ENCODE results near the gene FTHL17.

DNA sequence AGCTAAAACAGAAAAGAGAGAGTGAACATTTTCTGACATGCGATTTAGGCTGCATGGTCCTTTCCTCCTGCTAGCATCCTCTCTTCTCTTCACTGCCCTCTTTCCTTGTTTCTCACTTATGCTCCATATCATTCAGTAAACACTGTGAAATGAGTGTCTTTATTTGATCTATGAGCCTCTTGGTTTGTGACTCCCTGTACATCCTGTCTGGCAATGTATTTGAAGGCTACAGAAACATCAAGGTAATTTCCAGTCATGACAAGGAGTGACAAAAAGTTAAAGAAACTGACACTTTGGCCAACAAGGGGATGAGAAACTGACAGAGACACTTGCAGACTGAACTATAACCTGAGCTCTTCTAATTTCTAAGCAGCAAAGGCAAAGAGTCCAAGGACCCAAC, 8.7 kb downstream of the FTHL17 start:
- TF ChIP-seq, protein P1, sequence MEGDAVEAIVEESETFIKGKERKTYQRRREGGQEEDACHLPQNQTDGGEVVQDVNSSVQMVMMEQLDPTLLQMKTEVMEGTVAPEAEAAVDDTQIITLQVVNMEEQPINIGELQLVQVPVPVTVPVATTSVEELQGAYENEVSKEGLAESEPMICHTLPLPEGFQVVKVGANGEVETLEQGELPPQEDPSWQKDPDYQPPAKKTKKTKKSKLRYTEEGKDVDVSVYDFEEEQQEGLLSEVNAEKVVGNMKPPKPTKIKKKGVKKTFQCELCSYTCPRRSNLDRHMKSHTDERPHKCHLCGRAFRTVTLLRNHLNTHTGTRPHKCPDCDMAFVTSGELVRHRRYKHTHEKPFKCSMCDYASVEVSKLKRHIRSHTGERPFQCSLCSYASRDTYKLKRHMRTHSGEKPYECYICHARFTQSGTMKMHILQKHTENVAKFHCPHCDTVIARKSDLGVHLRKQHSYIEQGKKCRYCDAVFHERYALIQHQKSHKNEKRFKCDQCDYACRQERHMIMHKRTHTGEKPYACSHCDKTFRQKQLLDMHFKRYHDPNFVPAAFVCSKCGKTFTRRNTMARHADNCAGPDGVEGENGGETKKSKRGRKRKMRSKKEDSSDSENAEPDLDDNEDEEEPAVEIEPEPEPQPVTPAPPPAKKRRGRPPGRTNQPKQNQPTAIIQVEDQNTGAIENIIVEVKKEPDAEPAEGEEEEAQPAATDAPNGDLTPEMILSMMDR (IDR thresholded peaks at IDR 0.05) = no peak
- TF ChIP-seq POLR2AphosphoS5 (IDR thresholded peaks at IDR 0.05; ENCODE audit: low read depth, low read length) (no peak), SIN3A (IDR thresholded peaks at IDR 0.05; ENCODE audit: borderline replicate concordance, insufficient read depth, low read depth, low read length) (no peak)
- TF ChIP-seq, protein P2, sequence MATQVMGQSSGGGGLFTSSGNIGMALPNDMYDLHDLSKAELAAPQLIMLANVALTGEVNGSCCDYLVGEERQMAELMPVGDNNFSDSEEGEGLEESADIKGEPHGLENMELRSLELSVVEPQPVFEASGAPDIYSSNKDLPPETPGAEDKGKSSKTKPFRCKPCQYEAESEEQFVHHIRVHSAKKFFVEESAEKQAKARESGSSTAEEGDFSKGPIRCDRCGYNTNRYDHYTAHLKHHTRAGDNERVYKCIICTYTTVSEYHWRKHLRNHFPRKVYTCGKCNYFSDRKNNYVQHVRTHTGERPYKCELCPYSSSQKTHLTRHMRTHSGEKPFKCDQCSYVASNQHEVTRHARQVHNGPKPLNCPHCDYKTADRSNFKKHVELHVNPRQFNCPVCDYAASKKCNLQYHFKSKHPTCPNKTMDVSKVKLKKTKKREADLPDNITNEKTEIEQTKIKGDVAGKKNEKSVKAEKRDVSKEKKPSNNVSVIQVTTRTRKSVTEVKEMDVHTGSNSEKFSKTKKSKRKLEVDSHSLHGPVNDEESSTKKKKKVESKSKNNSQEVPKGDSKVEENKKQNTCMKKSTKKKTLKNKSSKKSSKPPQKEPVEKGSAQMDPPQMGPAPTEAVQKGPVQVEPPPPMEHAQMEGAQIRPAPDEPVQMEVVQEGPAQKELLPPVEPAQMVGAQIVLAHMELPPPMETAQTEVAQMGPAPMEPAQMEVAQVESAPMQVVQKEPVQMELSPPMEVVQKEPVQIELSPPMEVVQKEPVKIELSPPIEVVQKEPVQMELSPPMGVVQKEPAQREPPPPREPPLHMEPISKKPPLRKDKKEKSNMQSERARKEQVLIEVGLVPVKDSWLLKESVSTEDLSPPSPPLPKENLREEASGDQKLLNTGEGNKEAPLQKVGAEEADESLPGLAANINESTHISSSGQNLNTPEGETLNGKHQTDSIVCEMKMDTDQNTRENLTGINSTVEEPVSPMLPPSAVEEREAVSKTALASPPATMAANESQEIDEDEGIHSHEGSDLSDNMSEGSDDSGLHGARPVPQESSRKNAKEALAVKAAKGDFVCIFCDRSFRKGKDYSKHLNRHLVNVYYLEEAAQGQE (IDR thresholded peaks at IDR 0.05; ENCODE audit: insufficient read depth in 1 of 2, low read depth in 2 of 2, low read length in 1 of 2) = no peak

Data from Panc1 (cell line).